Heart right ventricle (tissue), 16 donors: ENCODE measurements around the gene NARS2. TPM values are rescaled to one million over a fixed set of nuclear protein-coding genes. Genes with fewer than 3 reads are reported as not detected.

Experiments
- ATAC-seq, 8 donors: fragments of 200-7000 bp; cut with Tn5 transposase; one replicate each; pipeline ENCODE4 v1.9.1; 2020; ENCODE audit warnings: mild to moderate bottlenecking in 8 of 8, moderate library complexity in 8 of 8, moderate number of reproducible peaks in 1 of 8
- DNase-seq, 2 donors: peaks; one replicate each; pipeline ENCODE4 v3.0.0-alpha.2; 2020
- H3K27ac ChIP-seq, 10 donors: fragments of 200-600 bp; sonication (generic) in 2 of 10; one replicate each; pipeline versions ENCODE4 v1.5.0 to v1.8.0; 2020 to 2022; ENCODE audit warnings: mild to moderate bottlenecking in 3 of 10
- H3K27me3 ChIP-seq, 7 donors: fragments of 200-600 bp; one replicate each; pipeline ENCODE4 v1.8.0; 2021 to 2022; ENCODE audit warnings: mild to moderate bottlenecking in 2 of 7
- H3K36me3 ChIP-seq, 9 donors: fragments of 200-600 bp; sonication (generic) in 1 of 9; one replicate each; pipeline versions ENCODE4 v1.5.0 to v1.8.0; 2020 to 2022; ENCODE audit warnings: mild to moderate bottlenecking in 2 of 9
- H3K4me1 ChIP-seq, 9 donors: fragments of 200-600 bp; sonication (generic) in 1 of 9; one replicate each; pipeline versions ENCODE4 v1.5.0 to v1.8.0; 2020 to 2022; ENCODE audit warnings: mild to moderate bottlenecking in 4 of 9
- H3K4me3 ChIP-seq, 10 donors: fragments of 200-600 bp; sonication (generic) in 2 of 10; one replicate each; pipeline versions ENCODE4 v1.5.0 to v1.8.0; 2020 to 2022; ENCODE audit warnings: mild to moderate bottlenecking in 7 of 10, moderate library complexity in 2 of 10
- H3K9me3 ChIP-seq, 11 donors: fragments of 200-600 bp in 10 of 11; sonication (generic) in 2 of 11; one replicate each; pipeline versions ENCODE4 v1.5.0 to v1.8.0; 2013 to 2022; ENCODE audit warnings: mild to moderate bottlenecking in 2 of 11, control low read depth in 1 of 11, moderate library complexity in 1 of 11
- CTCF ChIP-seq, 9 donors: fragments of 200-600 bp; sonication (generic) in 2 of 9; IDR thresholded peaks; one replicate each; pipeline versions ENCODE4 v1.5.0 to v1.8.0; 2021 to 2022; ENCODE audit warnings: antibody characterized with exemption in 9 of 9, mild to moderate bottlenecking in 5 of 9, moderate library complexity in 1 of 9
- WGBS, 2 donors: extraction: QIAGEN DNeasy Blood & Tissue Kit; methylation state at CpG; one replicate each; pipeline ENCODE4 v1.1.7; 2013; ENCODE audit warnings: inconsistent platforms in 1 of 2; 5-methylcytosine and 5-hydroxymethylcytosine counted together
- intact Hi-C, 10 donors: fragments of 100-400 bp; cut with DNase I; formaldehyde crosslinking; loops; one replicate each; pipeline versions ENCODE4 v1.11.1 to v1.14.2; 2022
- polyA plus RNA-seq, 2 donors: library from polyadenylated mRNA; stranded (reverse); fragments of 200-250 nt; gene quantifications; one replicate each; pipeline ENCODE4 v1.2.3, GENCODE V29; 2013
- total RNA-seq, 10 donors: library from RNA; stranded (reverse); fragmentation: NEBNext Ultra II Directional in 3 of 10; extraction: Animal tissue kit (Norgen Biotek cat#: 25700) in 3 of 10; gene quantifications; one replicate each; pipeline versions ENCODE4 v1.2.1 to v1.2.4, GENCODE V29; 2021 to 2023
- donor health status: Arrhythmogenic right ventricular cardiomyopathy.
- donor health status: ischemic (EF 13 %, LVEDD 7.1; RV severe dilation, severe dysfunction).
- donor health status: healthy with polysubstance abuse.
- donor health status: DM: no; HTN: yes; CAD: no.
- donor health status: DM: no; HTN: no; CAD: no.
- donor health status: ischemic (EF 25% LVEDD 6.9; RV normal size, moderate dysfunction).
- donor health status: ischemic (EF 25% LVEDD 5.7; RV mildly dilated, moderate dysfunction).
- donor health status: healthy.
- donor health status: DM: yes; HTN: yes; CAD: no.
- donor health status: Ischemic cardiomyopathy.
- donor health status: ischemic (EF 35%, LVEDD 5.7; RV mildly dilated, moderate dysfunction).
- donor health status: nonischemic (EF 11% LVEDD 7.7; RV severe dilation, severe dysfunction).
- donor health status: DM: yes; HTN: yes; CAD: no.
- donor health status: PGD.
- donor health status: ischemic (EF 29% LVEDD 5.4; RV normal size, mild dysfunction).
- donor health status: nonischemic (EF 23%, LVEDD 6.1; RV moderate dilation, normal function).

The NARS2 gene
- total and polyA plus RNA-seq, 12 donors, result 12.4 to 20.1 (median 16.7) TPM

GRCh38 chr11:78474451-78474850 lies 100.2 kb downstream of the NARS2 start:
- intact Hi-C loops, result loop anchor here in 1 of 10 donors (10.0 kb wide), 1 partner anchor 50 kb away; no protein-coding TSS in a partner anchor
- H3K36me3 ChIP-seq, result peaks cover 0 to 18% (median 0%) of the 10 kb centered on the region in 9 donors
- H3K4me3 ChIP-seq, result no peak overlapping the region
- no peak overlapping the region for H3K27ac ChIP-seq
- H3K4me1 ChIP-seq, result no peaks in the 10 kb centered on the region
- H3K27me3 ChIP-seq, result no peaks in the 10 kb centered on the region
- ATAC-seq (no peak), DNase-seq (no peak)
- peaks cover 0 to 5% (median 0%) of the 10 kb centered on the region in 11 donors for H3K9me3 ChIP-seq
- no peak for TF ChIP-seq CTCF (IDR thresholded peaks at IDR 0.05)

GRCh38 chr11:78472905-78473304 lies 101.8 kb downstream of the NARS2 start:
- intact Hi-C loops, result loop anchor here in 1 of 10 donors (10.0 kb wide), 1 partner anchor 52 kb away; no protein-coding TSS in a partner anchor
- H3K4me3 ChIP-seq, result no peak overlapping the region
- no peak for TF ChIP-seq CTCF (IDR thresholded peaks at IDR 0.05)
- no peaks in the 10 kb centered on the region for H3K27me3 ChIP-seq
- ATAC-seq (no peak), DNase-seq (no peak)
- peaks cover 0 to 12% (median 0%) of the 10 kb centered on the region in 9 donors for H3K36me3 ChIP-seq
- H3K4me1 ChIP-seq, result no peaks in the 10 kb centered on the region
- no peak overlapping the region for H3K27ac ChIP-seq
- peaks cover 0 to 5% (median 0%) of the 10 kb centered on the region in 11 donors for H3K9me3 ChIP-seq
- WGBS, 2 donors, result 94 to 98% methylated on average over 4 of the region's 4 CpGs

- Histone ChIP-seq H3K9me3 (peaks cover 0 to 5% (median 0%) of the 10 kb centered on the region in 11 donors), H3K27me3 (no peaks in the 10 kb centered on the region), H3K4me3 (no peak overlapping the region), H3K36me3 (peaks cover 0 to 7% (median 0%) of the 10 kb centered on the region in 9 donors), H3K4me1 (no peaks in the 10 kb centered on the region), H3K27ac (no peak overlapping the region)
- 96 to 97% methylated on average over 3 of the region's 3 CpGs for WGBS, 2 donors
- intact Hi-C loops, result loop anchor here in 1 of 10 donors (10.0 kb wide), 1 partner anchor 52 kb away; no protein-coding TSS in a partner anchor
- ATAC-seq (no peak), DNase-seq (no peak)
- TF ChIP-seq CTCF (IDR thresholded peaks at IDR 0.05), result no peak
These were observed 102.3 kb downstream of the NARS2 start for GRCh38 chr11:78472382-78472781.

- DNase-seq, result no peak
- no peaks in the 10 kb centered on the region for H3K4me1 ChIP-seq
- peaks cover 0 to 12% (median 0%) of the 10 kb centered on the region in 9 donors for H3K36me3 ChIP-seq
- ATAC-seq, result no peak
- no peak overlapping the region for H3K4me3 ChIP-seq
- no peaks in the 10 kb centered on the region for H3K27me3 ChIP-seq
- no peak overlapping the region for H3K27ac ChIP-seq
- TF ChIP-seq CTCF (IDR thresholded peaks at IDR 0.05), result no peak
- WGBS, 2 donors, result 93% methylated on average over 3 of the region's 3 CpGs
- peaks cover 0 to 5% (median 0%) of the 10 kb centered on the region in 11 donors for H3K9me3 ChIP-seq
- intact Hi-C loops, result loop anchor here in 1 of 10 donors (10.0 kb wide), 1 partner anchor 54 kb away; no protein-coding TSS in a partner anchor
These were observed 103.7 kb downstream of the NARS2 start for GRCh38 chr11:78470861-78471442.
